ENCODE results near the gene LRRK1.

- TF ChIP-seq CTCF (IDR thresholded peaks at IDR 0.05) (no peak), POLR2A (IDR thresholded peaks at IDR 0.05) (no peak)
Observed at GRCh38 chr15:101043011-101043410, 123.9 kb downstream of the LRRK1 start.

All from uterus (tissue), 2 donors.